ENCODE measurements around the gene PSMA6.

GRCh38 chr14:35349496-35350365 is 57.5 kb downstream of the PSMA6 start:
- TF ChIP-seq POLR2A (IDR thresholded peaks at IDR 0.05; ENCODE audit: low read length) (no peak), GATA1 (IDR thresholded peaks at IDR 0.05; ENCODE audit: low read depth, low read length) (no peak)

Measured in erythroblast (primary cell).